ENCODE measurements around the gene SLC9A3. TPM values are rescaled to one million over a fixed set of nuclear protein-coding genes. Genes with fewer than 3 reads are reported as not detected.
A peak's percentile ranks its signal among the peaks of the same experiment; 100 is the strongest.

SLC9A3 gene
- total RNA-seq, 4 donors from 2014 or later = 3.7 to 5.9 (median 4.3) TPM

GRCh38 chr5:432928-433791, 91.1 kb downstream of the SLC9A3 start:
- peaks cover 18% of the 10 kb centered on the region for H3K4me1 ChIP-seq
- DNase-seq (ENCODE audit: low spot score in 2 of 2) = no peak
- H3K27ac ChIP-seq = no peak overlapping the region
- WGBS = 87% methylated on average over 17 of the region's 23 CpGs
- no peaks in the 10 kb centered on the region for H3K9me3 ChIP-seq
- no peak overlapping the region for H3K4me3 ChIP-seq
- TF ChIP-seq POLR2A (IDR thresholded peaks at IDR 0.05) (no peak), EP300 (IDR thresholded peaks at IDR 0.05) (no peak)
- TF ChIP-seq, protein P1, sequence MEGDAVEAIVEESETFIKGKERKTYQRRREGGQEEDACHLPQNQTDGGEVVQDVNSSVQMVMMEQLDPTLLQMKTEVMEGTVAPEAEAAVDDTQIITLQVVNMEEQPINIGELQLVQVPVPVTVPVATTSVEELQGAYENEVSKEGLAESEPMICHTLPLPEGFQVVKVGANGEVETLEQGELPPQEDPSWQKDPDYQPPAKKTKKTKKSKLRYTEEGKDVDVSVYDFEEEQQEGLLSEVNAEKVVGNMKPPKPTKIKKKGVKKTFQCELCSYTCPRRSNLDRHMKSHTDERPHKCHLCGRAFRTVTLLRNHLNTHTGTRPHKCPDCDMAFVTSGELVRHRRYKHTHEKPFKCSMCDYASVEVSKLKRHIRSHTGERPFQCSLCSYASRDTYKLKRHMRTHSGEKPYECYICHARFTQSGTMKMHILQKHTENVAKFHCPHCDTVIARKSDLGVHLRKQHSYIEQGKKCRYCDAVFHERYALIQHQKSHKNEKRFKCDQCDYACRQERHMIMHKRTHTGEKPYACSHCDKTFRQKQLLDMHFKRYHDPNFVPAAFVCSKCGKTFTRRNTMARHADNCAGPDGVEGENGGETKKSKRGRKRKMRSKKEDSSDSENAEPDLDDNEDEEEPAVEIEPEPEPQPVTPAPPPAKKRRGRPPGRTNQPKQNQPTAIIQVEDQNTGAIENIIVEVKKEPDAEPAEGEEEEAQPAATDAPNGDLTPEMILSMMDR (IDR thresholded peaks at IDR 0.05) = no peak
- peaks cover 5% of the 10 kb centered on the region for H3K27me3 ChIP-seq
- no peaks in the 10 kb centered on the region for H3K36me3 ChIP-seq

DNA sequence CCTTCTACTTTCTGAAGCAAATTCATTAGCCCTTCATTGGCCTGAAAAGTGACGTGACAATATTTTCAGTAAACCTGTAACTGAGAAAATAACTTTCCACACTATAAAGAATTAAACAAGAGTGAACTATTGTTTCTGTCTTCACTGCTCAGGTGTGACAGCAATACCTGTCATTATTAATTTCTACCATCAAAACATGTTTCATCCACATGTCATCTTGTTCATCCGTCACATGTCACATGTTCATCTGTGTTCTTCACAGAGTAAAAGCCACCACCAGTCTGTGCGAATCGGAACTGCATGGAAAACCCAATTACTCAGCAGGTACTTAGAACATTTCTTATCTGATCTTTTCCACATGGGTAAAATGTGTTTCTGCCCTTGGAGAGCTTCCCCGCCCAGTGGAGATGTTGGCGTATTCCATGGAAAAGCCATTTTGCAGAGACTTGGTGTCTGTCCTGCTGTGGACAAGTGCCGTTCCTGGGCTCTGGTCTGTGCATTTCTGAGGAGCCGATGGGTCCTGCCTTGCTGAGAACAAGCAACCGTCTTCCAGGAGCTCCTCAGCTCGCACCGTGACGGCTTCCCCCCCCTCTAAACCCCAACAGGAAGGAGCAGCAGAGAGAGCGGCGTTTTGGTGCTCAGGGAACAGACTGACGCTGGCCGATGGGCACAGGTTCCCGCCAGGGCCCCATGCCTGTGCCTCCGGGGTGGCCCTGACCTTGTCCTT, 91.9 kb downstream of the SLC9A3 start:
- Histone ChIP-seq H3K4me3 (no peak overlapping the region), H3K27ac (no peak overlapping the region), H3K36me3 (no peaks in the 10 kb centered on the region), H3K9me3 (no peaks in the 10 kb centered on the region), H3K4me1 (peaks cover 18% of the 10 kb centered on the region), H3K27me3 (peaks cover 5% of the 10 kb centered on the region)
- no peak for DNase-seq (ENCODE audit: low spot score in 2 of 2)
- 83% methylated on average over 17 of the region's 18 CpGs for WGBS
- TF ChIP-seq POLR2A (IDR thresholded peaks at IDR 0.05) = no peak
- TF ChIP-seq, protein P1 (IDR thresholded peaks at IDR 0.05) = no peak
- no peak for TF ChIP-seq EP300 (IDR thresholded peaks at IDR 0.05)
- TF ChIP-seq POLR2AphosphoS5 (IDR thresholded peaks at IDR 0.05) = no peak

DNA sequence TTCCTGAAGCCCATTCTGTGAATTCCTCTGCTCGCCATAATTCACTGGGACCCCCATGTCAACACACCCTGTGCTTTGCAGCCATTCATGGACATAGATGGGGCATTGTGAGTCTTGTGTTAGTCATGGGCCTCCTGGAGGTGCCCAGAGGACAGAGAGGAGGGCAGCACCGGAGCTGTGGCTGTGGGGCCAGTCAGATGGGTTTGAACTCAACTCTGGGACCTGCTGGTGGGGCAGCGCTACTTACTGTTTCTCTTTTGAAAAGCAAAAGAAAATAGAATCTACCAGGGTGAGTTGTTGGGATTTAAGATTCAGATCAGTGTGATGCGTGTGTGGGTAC, 92.6 kb downstream of the SLC9A3 start:
- no peak overlapping the region for H3K4me3 ChIP-seq
- peaks cover 18% of the 10 kb centered on the region for H3K4me1 ChIP-seq
- H3K27me3 ChIP-seq = peaks cover 5% of the 10 kb centered on the region
- H3K36me3 ChIP-seq = no peaks in the 10 kb centered on the region
- 88% methylated on average over 4 of the region's 4 CpGs for WGBS
- TF ChIP-seq EP300 (IDR thresholded peaks at IDR 0.05) = no peak
- DNase-seq (ENCODE audit: low spot score in 2 of 2) = no peak
- H3K27ac ChIP-seq = no peak overlapping the region
- no peaks in the 10 kb centered on the region for H3K9me3 ChIP-seq

DNA sequence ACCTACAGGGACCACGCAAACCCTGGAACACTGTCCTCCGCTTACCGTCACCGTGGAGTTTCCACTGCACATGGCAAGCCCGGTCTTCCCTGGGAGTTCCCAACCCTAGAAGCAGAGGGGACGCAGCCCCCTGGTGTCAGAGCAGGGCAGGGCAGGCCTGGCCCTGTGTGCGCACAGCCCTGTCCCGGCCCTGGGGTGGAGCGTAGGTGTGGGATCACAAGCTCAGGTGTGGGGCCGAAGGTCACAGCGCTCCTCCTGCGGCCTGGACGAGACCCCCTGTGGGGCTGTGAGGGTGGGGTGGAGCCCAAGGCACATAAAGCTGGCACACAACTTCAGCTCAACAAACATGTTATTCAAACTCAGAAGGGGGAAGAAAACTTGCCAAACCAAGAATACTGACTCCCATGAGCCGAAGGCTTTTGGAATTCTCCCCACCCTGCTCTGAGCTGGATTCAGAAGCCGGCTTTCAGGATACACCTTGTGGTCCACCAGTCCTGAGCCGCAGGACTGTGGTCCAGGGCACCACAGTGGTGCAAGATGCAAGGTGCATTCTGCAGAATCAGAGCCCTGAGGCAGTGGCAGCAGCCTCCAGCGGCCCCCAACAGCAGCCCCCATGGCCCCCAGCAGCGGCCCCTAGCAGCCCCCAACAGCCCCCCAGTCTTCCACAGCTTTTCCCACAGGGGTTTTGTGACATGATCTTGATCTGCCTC, 93.1 kb downstream of the SLC9A3 start:
- Histone ChIP-seq H3K36me3 (no peaks in the 10 kb centered on the region), H3K27ac (no peak overlapping the region), H3K4me1 (peaks cover 18% of the 10 kb centered on the region), H3K4me3 (no peak overlapping the region), H3K27me3 (peaks cover 5% of the 10 kb centered on the region), H3K9me3 (no peaks in the 10 kb centered on the region)
- TF ChIP-seq EP300 (IDR thresholded peaks at IDR 0.05) = no peak
- TF ChIP-seq, protein P1 (IDR thresholded peaks at IDR 0.05) = peak; percentile 30 to 47
- no peak for DNase-seq (ENCODE audit: low spot score in 2 of 2)
- 52% methylated on average over 14 of the region's 18 CpGs for WGBS

DNA sequence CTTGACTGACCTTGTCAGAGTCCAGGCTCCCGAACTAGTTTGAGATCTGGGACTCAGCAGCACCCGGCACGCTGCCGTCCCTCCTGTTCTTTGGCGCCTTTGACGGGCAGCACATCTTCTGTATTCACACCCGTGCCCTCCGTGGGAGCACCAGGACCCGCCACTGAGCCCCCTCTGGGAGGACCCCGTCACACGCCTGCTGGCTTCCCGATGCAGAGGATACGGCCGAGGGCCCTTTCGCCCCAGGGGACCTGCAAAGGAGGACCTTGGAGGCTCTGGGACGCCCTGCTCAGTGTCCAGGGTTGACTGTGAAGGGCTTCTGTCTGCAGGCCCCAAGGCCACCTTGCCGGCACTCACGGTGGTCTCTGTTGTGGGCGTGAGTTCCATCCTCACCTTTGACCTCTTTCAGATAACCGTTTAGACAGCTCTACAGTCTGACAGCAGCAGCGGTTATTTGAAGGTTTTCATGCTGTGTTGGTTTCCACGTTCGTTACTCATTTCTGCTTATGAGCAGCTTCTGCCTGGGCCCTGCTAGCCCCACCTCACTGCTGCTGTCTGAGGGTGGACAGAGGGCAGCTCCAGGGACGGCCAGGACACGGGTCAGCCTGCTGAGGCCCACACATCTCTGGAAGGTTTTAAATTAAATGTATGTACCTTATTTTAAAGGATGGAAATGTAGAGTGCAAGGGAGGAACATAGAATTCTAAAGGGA, 93.9 kb downstream of the SLC9A3 start:
- no peak overlapping the region for H3K4me3 ChIP-seq
- WGBS = 83% methylated on average over 22 of the region's 25 CpGs
- no peaks in the 10 kb centered on the region for H3K9me3 ChIP-seq
- peaks cover 5% of the 10 kb centered on the region for H3K27me3 ChIP-seq
- TF ChIP-seq POLR2AphosphoS5 (IDR thresholded peaks at IDR 0.05) (no peak), POLR2A (IDR thresholded peaks at IDR 0.05) (no peak), EP300 (IDR thresholded peaks at IDR 0.05) (no peak)
- TF ChIP-seq, protein P1 (IDR thresholded peaks at IDR 0.05) = no peak
- DNase-seq (ENCODE audit: low spot score in 2 of 2) = no peak
- peaks cover 18% of the 10 kb centered on the region for H3K4me1 ChIP-seq
- H3K27ac ChIP-seq = no peak overlapping the region
- H3K36me3 ChIP-seq = no peaks in the 10 kb centered on the region
